HG03066 (cell line): Measurements from ENCODE around the gene ZNF680.
"Not testable (repeated sequence)": the region's sequence is repeated elsewhere in the genome, so short reads cannot be mapped to it uniquely, and the experiment has no call there.

Experiments used
- ATAC-seq: cut with Tn5 transposase; IDR thresholded peaks from one replicate; pipeline ENCODE4 v1.9.1; 2021; ENCODE audit warnings: low read depth; ENCODE audit not compliant: unreplicated experiment

ZNF680 gene

GRCh38 chr7:64562626-64563278 lies at the start of gene ZNF680:
Gene ZNF680, minus strand, starts transcription at chr7:64563071. Its CDS starts 117 bp downstream, at chr7:64562954.
- peak; percentile 98 for ATAC-seq

- no peak for ATAC-seq
Observed at GRCh38 chr7:64612452-64612851, 49.6 kb upstream of the ZNF680 start.

DNA sequence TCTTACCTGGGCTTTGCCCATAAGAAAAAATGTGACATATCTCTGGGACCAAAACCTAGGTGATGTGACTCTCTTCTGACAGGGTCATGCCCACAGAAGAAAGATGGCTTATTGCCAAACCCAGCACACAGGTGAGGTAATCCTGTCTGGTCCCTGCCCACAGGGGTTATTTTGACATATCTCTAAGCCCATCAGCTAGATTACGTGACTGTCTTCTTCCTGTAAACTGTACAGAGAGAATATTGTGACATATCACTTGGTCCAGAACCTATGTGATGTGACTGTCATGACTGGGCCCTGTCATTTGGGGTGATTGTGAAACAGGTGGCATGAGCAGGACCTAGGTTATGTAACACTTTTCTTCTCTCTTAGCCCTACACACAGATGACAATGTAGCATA lies 48.8 kb upstream of the ZNF680 start:
- no peak for ATAC-seq

DNA sequence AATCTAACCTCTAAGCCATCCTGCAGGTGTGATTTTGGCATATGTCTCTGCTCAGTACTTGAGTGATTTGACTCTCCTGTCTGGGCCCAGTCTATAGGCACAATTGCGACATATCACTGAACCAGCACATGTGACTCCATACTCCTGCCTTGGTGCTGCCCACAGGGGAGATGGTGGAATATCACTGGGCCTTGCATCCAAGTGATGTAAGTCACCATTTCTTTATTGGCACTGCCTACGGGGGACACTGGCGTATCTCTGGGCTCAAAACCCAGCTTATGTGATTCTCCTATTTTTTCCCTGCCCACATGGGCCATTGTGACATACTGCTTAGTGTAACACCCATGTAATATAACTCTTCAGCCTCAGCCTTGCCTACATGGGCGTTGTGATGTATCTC lies 48.1 kb upstream of the ZNF680 start:
- no peak for ATAC-seq

- ATAC-seq, result no peak
Observed at GRCh38 chr7:64608116-64608910, 45.4 kb upstream of the ZNF680 start.

DNA sequence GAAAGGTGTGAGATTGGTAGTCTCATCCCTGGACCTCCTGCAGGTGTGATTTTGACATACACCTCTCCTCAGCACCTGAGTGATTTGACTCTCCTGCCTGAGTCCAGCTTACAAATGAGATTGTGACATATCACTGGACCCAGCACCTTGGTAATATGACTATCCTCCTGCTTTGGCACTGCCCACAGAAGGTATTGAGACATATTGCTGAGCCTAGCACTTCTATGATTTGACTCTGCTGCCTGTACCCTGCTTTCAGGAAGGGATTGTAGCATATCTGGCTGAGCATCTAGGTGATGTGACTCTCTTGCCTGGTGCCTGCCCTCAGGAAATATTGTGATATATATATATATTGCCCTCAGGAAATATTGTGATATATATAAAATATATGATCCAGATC lies 43.5 kb upstream of the ZNF680 start:
- no peak for ATAC-seq

DNA sequence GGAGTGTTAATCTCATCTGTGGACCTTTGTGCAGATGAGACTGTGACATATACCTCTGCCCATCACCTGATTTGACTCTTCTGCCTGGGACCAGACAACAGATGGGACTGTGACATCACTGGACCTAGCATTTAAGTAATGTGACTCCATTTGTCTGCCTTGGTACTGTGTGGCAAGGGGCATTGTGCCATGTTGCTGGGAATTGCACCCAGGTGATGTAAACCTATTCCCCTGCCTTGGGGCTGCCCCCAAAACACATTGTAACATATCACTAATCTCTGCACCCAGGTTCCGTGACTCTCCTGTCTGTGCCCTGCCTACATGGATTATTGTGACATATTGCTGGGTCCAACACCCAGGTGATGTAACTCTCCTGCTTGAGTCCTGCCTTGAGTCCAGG lies 40.4 kb upstream of the ZNF680 start:
- ATAC-seq, result no peak

GRCh38 chr7:64602518-64602917 lies 39.6 kb upstream of the ZNF680 start:
- ATAC-seq, result no peak

- no peak for ATAC-seq
Observed at GRCh38 chr7:64602086-64602485, 39.2 kb upstream of the ZNF680 start.

DNA sequence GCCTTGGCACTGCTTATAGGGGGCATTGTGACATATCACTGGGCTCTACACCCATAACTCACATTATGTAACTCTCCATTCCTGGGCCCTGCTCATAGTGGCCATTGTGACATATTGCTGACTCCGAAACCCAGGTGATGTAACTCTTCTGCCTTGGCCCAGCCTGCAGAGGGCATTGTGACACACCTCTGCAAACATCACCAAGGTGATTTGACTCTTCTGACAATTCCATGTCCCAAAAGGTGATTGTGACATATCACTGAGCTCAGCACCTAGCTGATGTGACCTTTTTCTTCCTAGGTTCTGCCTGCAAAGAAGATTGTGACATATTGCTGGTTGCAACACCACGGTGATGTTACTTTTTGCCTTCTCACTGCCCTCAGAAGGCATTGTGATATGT lies 36.5 kb upstream of the ZNF680 start:
- no peak for ATAC-seq

DNA sequence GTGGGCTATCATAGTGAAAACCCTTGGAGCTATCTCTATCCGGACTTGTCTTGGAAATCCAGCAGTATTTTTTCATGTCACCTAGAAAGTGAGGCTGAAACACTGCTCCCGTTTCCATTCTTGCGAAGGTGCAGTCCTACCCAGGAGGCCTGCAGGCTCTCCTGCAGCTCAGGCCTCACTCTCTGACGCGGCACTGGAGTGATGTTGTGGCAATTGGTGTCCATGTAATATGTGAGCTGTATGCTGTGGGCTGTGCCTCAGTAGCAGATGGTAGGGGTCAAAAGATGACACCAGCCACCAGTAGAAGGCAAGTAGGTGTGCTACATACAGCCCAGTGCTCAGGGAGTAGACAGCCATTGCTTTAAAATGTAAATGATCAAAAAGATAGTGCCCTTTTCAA lies 28.1 kb upstream of the ZNF680 start:
- no peak for ATAC-seq

GRCh38 chr7:64581926-64582894 lies 19.3 kb upstream of the ZNF680 start:
- no peak for ATAC-seq

- ATAC-seq, result no peak
Observed at GRCh38 chr7:64581391-64581790, 18.5 kb upstream of the ZNF680 start.

DNA sequence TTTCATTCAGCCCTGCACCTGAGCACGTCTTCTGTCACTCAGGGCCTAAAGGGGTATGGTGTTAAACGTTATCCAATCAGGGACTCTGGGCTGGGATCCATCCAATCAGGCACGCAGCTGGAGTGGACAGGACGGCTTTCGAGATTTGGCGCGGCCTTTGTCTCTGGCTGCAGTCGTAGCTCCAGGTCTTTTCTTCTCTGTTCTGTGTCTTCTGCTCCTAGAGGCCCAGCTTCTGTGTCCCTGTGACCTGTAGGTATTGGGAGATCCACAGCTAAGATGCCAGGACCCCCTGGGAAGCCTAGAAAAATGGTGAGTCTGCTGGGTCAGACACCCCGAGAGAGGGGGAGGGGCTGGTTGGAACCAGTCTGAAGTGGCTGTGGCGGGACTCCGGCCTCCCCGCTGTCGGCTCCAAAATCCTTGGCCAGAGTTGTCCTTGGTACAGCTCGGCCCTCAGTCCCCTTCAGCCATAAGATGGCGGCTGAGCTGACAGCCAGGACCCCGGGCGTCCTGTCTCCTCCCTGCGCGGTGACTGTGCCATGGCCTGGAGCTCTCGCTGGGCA lies 11.7 kb upstream of the ZNF680 start:
- no peak for ATAC-seq

DNA sequence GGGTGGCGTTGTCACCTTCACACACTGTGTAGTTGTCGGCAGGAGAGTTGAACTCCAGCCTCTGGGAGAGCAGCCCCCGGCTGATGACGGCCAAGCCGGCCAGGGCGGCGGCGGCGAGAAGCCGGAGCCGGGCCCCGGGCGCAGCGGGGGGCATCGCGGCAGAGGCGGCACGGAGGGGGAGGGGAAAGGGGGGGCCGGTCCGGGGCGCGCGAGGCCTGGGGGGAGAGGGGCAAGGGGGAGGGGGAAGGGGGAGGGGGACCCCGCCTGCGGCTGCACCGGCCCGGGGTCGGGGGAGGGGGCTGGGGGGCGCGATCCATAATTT lies 7.4 kb upstream of the ZNF680 start:
- not testable (repeated sequence) for ATAC-seq

- not testable (repeated sequence) for ATAC-seq
Observed at GRCh38 chr7:64569372-64570283, 6.8 kb upstream of the ZNF680 start.

GRCh38 chr7:64562256-64562625 lies 630 bp downstream of the ZNF680 start:
- ATAC-seq, result no peak

GRCh38 chr7:64559206-64559605 lies 3.7 kb downstream of the ZNF680 start:
- no peak for ATAC-seq

DNA sequence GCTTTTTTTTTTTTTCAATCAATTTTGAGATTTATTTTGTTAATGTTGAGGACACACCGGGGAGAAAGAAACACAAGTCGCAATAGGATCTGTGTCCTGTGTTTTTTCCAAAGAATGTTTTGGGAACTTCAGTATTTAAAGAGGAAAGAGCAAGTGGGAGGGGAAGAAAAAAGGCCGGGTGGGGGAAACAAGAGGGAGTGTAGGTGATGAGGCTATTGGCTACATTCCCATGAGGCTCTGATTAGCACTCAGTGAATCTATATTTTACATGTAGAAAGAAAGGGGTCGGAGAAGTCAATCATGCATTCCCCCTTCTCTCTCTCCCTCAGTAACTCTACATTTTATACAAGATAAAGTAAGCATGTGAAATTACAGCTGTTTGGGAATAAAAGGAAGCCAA lies 4.1 kb downstream of the ZNF680 start:
- ATAC-seq, result no peak

DNA sequence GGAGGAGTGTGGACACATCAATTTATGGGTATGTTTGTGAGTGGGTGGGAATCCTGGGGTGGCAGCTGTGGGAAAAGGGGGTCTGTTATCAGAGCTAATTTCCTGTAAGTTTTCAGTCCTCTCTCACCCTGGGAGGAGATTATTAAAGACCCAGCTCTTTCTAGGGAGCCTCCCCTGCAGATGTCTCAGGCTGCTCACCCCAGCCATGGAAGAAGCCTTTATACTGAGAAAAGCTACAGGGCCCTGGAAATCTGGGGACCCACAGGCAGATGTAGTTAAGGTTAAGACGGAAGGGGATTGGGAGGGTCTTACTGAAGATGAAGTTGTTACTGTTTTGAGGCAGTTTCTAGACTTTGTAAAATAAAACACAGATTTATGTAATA lies 4.6 kb downstream of the ZNF680 start:
- ATAC-seq, result no peak
